ENCODE data around the gene PHF20.

Gene PHF20

DNA sequence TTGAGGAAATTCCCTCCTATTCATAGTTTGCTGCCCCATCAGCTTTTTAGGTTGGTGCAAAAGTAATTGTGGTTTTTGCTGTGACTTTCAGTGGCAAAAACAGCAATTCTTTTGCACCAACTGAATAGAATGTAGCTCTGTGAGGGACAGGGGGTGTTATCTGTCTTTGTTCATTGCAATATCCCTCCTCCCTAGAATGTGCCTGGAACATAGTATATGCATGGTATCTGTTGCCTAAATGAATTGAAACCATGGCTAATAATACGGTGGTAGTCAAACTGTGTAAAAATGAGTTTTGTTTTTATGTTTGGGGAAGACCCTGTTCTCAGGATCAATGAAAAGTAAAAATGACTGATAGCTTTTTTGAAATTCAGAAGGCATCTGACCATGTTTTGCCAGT is 137.4 kb downstream of the PHF20 start:
- Histone ChIP-seq H2BK15ac (ENCODE audit: low read length) (no peak overlapping the region), H2BK12ac (ENCODE audit: low read length) (no peak overlapping the region), H3K79me1 (ENCODE audit: low read depth, low read length) (peaks cover 5% of the 10 kb centered on the region), H3K4ac (ENCODE audit: low read length) (no peak overlapping the region), H2AK5ac (ENCODE audit: low read depth, low read length) (no peak overlapping the region), H2BK5ac (ENCODE audit: low read length) (no peak overlapping the region), H3K36me3 (replicated peaks in 1 of 2; ENCODE audit: control insufficient read depth in 2 of 2, insufficient read depth in 2 of 2, low read length in 2 of 2) (peaks cover 18 to 57% of the 10 kb centered on the region in 2 donors), H3K4me2 (ENCODE audit: insufficient read depth, low read length, poor library complexity, severe bottlenecking) (no peak overlapping the region), H3K18ac (ENCODE audit: low read length) (no peak overlapping the region), H3K23ac (ENCODE audit: low read depth, low read length, poor library complexity) (no peak overlapping the region), H4K8ac (ENCODE audit: low read depth, low read length) (no peak overlapping the region), H3K27ac (replicated peaks; ENCODE audit: low read length) (no peak overlapping the region), H4K91ac (ENCODE audit: low read depth, low read length, poor library complexity) (no peak overlapping the region), H3K14ac (ENCODE audit: low read length) (no peak overlapping the region), H3K4me1 (ENCODE audit: control insufficient read depth in 2 of 2, insufficient read depth in 1 of 2, low read depth in 1 of 2, low read length in 2 of 2) (no peaks in the 10 kb centered on the region), H3K9me3 (replicated peaks in 1 of 2; ENCODE audit: control insufficient read depth in 2 of 2, insufficient read depth in 1 of 2, low read depth in 1 of 2, low read length in 2 of 2) (peaks cover 0 to 4% of the 10 kb centered on the region in 2 donors), H3K9ac (ENCODE audit: low read depth, low read length, poor library complexity) (no peak overlapping the region), H2AFZ (ENCODE audit: low read length) (no peak overlapping the region), H2BK120ac (ENCODE audit: low read depth, low read length) (no peak overlapping the region), H3K4me3 (ENCODE audit: low read length in 2 of 2) (no peak overlapping the region), H3K27me3 (ENCODE audit: control insufficient read depth in 3 of 3, insufficient read depth in 3 of 3, low read depth in 1 of 3, low read length in 3 of 3) (no peaks in the 10 kb centered on the region)
- DNase-seq (ENCODE audit: low spot score) = no peak
- WGBS, 2 donors (ENCODE audit: extremely low coverage in 2 of 2, insufficient read length in 2 of 2, insufficient replicate concordance in 1 of 2) = no CpG with 5 or more reads among the region's 1 CpG

DNA sequence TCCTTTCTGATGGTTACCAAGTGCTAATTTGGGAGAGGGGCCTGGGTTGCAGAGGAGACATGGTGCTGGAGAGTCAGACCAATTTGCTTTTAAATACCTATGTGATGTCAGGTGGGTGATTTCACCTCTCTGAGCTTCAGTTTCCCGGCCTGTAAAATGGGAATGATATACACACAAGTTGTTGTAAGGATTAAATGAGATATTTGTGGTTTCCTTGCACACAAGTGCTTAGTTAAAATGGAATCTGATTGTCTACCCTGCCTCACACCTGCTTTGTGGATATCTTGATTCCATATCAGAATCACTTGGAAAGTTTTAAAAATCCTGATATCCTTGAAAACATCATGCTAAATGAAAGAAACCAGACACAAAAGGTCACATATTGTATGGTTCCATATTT is 138.0 kb downstream of the PHF20 start:
- Histone ChIP-seq H3K18ac (ENCODE audit: low read length) (no peak overlapping the region), H3K23ac (ENCODE audit: low read depth, low read length, poor library complexity) (no peak overlapping the region), H3K14ac (ENCODE audit: low read length) (no peak overlapping the region), H4K91ac (ENCODE audit: low read depth, low read length, poor library complexity) (no peak overlapping the region), H3K4ac (ENCODE audit: low read length) (no peak overlapping the region), H3K27me3 (ENCODE audit: control insufficient read depth in 3 of 3, insufficient read depth in 3 of 3, low read depth in 1 of 3, low read length in 3 of 3) (no peaks in the 10 kb centered on the region), H2BK12ac (ENCODE audit: low read length) (no peak overlapping the region), H2BK120ac (ENCODE audit: low read depth, low read length) (no peak overlapping the region), H2BK5ac (ENCODE audit: low read length) (no peak overlapping the region), H2BK15ac (ENCODE audit: low read length) (no peak overlapping the region), H2AFZ (ENCODE audit: low read length) (no peak overlapping the region), H3K79me1 (ENCODE audit: low read depth, low read length) (peaks cover 5% of the 10 kb centered on the region), H4K8ac (ENCODE audit: low read depth, low read length) (no peak overlapping the region), H2AK5ac (ENCODE audit: low read depth, low read length) (no peak overlapping the region), H3K9ac (ENCODE audit: low read depth, low read length, poor library complexity) (no peak overlapping the region), H3K4me3 (ENCODE audit: low read length in 2 of 2) (no peak overlapping the region), H3K9me3 (replicated peaks in 1 of 2; ENCODE audit: control insufficient read depth in 2 of 2, insufficient read depth in 1 of 2, low read depth in 1 of 2, low read length in 2 of 2) (peaks cover 0 to 4% of the 10 kb centered on the region in 2 donors), H3K36me3 (replicated peaks in 1 of 2; ENCODE audit: control insufficient read depth in 2 of 2, insufficient read depth in 2 of 2, low read length in 2 of 2) (peaks cover 19 to 64% of the 10 kb centered on the region in 2 donors), H3K4me1 (ENCODE audit: control insufficient read depth in 2 of 2, insufficient read depth in 1 of 2, low read depth in 1 of 2, low read length in 2 of 2) (no peaks in the 10 kb centered on the region), H3K4me2 (ENCODE audit: insufficient read depth, low read length, poor library complexity, severe bottlenecking) (no peak overlapping the region), H3K27ac (replicated peaks; ENCODE audit: low read length) (no peak overlapping the region)
- WGBS, 2 donors (ENCODE audit: extremely low coverage in 2 of 2, insufficient read length in 2 of 2, insufficient replicate concordance in 1 of 2) = no CpG with 5 or more reads among the region's 1 CpG
- no peak for DNase-seq (ENCODE audit: low spot score)

DNA sequence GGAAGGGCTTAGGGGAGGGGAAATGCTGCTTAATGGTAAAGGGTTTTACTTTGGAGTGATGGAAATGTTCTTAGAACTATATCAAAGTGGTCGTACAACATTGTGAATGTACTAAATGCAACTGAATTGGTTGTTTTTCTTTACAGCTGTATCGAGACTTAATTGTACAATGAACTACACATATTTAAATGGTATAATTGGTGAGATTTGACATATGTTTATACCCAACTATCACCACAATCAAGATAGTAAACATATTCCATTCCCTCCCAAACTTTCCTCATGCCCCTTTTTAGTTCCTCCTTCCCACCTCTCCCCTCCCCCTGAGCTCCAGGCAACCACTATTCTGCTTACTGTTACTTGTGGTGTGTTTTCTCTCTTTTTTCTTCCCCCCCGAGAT is 138.4 kb downstream of the PHF20 start:
- no peak overlapping the region for H3K4me2 ChIP-seq (ENCODE audit: insufficient read depth, low read length, poor library complexity, severe bottlenecking)
- H2BK5ac ChIP-seq (ENCODE audit: low read length) = no peak overlapping the region
- no peak overlapping the region for H3K14ac ChIP-seq (ENCODE audit: low read length)
- peaks cover 0 to under 1% of the 10 kb centered on the region in 2 donors for H3K9me3 ChIP-seq (replicated peaks in 1 of 2; ENCODE audit: control insufficient read depth in 2 of 2, insufficient read depth in 1 of 2, low read depth in 1 of 2, low read length in 2 of 2)
- H3K27me3 ChIP-seq (ENCODE audit: control insufficient read depth in 3 of 3, insufficient read depth in 3 of 3, low read depth in 1 of 3, low read length in 3 of 3) = no peaks in the 10 kb centered on the region
- H2AK5ac ChIP-seq (ENCODE audit: low read depth, low read length) = no peak overlapping the region
- H3K4me1 ChIP-seq (ENCODE audit: control insufficient read depth in 2 of 2, insufficient read depth in 1 of 2, low read depth in 1 of 2, low read length in 2 of 2) = no peaks in the 10 kb centered on the region
- H2BK120ac ChIP-seq (ENCODE audit: low read depth, low read length) = no peak overlapping the region
- no peak overlapping the region for H2BK15ac ChIP-seq (ENCODE audit: low read length)
- no peak overlapping the region for H3K4ac ChIP-seq (ENCODE audit: low read length)
- H3K79me1 ChIP-seq (ENCODE audit: low read depth, low read length) = peaks cover 5% of the 10 kb centered on the region
- no peak overlapping the region for H4K8ac ChIP-seq (ENCODE audit: low read depth, low read length)
- no peak overlapping the region for H2AFZ ChIP-seq (ENCODE audit: low read length)
- H3K36me3 ChIP-seq (replicated peaks in 1 of 2; ENCODE audit: control insufficient read depth in 2 of 2, insufficient read depth in 2 of 2, low read length in 2 of 2) = peaks cover 19 to 63% of the 10 kb centered on the region in 2 donors
- H3K4me3 ChIP-seq (ENCODE audit: low read length in 2 of 2) = no peak overlapping the region
- WGBS, 2 donors (ENCODE audit: extremely low coverage in 2 of 2, insufficient read length in 2 of 2, insufficient replicate concordance in 1 of 2) = no CpG with 5 or more reads among the region's 3 CpGs
- no peak overlapping the region for H3K18ac ChIP-seq (ENCODE audit: low read length)
- H3K23ac ChIP-seq (ENCODE audit: low read depth, low read length, poor library complexity) = no peak overlapping the region
- H4K91ac ChIP-seq (ENCODE audit: low read depth, low read length, poor library complexity) = no peak overlapping the region
- H3K27ac ChIP-seq (replicated peaks; ENCODE audit: low read length) = no peak overlapping the region
- H2BK12ac ChIP-seq (ENCODE audit: low read length) = no peak overlapping the region
- DNase-seq (ENCODE audit: low spot score) = no peak
- H3K9ac ChIP-seq (ENCODE audit: low read depth, low read length, poor library complexity) = no peak overlapping the region

DNA sequence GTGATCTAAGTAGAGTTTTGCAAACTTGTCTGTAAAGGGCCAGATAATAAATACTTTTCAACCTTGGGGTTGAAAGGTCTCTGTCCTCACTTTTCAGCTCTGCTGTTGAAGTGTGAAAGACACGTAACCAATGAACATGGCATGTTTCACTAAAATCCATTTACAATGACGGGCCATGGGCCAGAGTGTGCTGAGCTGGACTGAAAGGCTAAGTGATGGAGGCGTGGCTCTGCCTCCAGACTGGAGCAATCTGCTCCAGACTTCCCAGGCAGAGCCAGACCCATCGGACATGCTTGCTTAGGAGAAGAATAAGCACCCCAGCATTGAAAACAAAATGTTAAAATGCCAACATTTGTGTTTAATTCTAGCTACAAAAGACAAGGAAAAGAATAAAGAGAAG is 141.1 kb downstream of the PHF20 start:
- no peak overlapping the region for H3K9ac ChIP-seq (ENCODE audit: low read depth, low read length, poor library complexity)

More for the DNA sequence above, 141.1 kb downstream of the PHF20 start:
- Histone ChIP-seq H4K91ac (ENCODE audit: low read depth, low read length, poor library complexity) (no peak overlapping the region), H3K4me3 (ENCODE audit: low read length in 2 of 2) (no peak overlapping the region), H3K14ac (ENCODE audit: low read length) (no peak overlapping the region), H3K27me3 (ENCODE audit: control insufficient read depth in 3 of 3, insufficient read depth in 3 of 3, low read depth in 1 of 3, low read length in 3 of 3) (no peaks in the 10 kb centered on the region), H3K9me3 (replicated peaks in 1 of 2; ENCODE audit: control insufficient read depth in 2 of 2, insufficient read depth in 1 of 2, low read depth in 1 of 2, low read length in 2 of 2) (no peaks in the 10 kb centered on the region), H3K4me2 (ENCODE audit: insufficient read depth, low read length, poor library complexity, severe bottlenecking) (no peak overlapping the region), H2BK120ac (ENCODE audit: low read depth, low read length) (no peak overlapping the region), H2BK15ac (ENCODE audit: low read length) (no peak overlapping the region), H3K4me1 (ENCODE audit: control insufficient read depth in 2 of 2, insufficient read depth in 1 of 2, low read depth in 1 of 2, low read length in 2 of 2) (no peaks in the 10 kb centered on the region), H2BK5ac (ENCODE audit: low read length) (no peak overlapping the region), H3K36me3 (replicated peaks in 1 of 2; ENCODE audit: control insufficient read depth in 2 of 2, insufficient read depth in 2 of 2, low read length in 2 of 2) (peaks cover 26 to 65% of the 10 kb centered on the region in 2 donors), H3K18ac (ENCODE audit: low read length) (no peak overlapping the region), H2AK5ac (ENCODE audit: low read depth, low read length) (no peak overlapping the region), H2BK12ac (ENCODE audit: low read length) (no peak overlapping the region), H3K79me1 (ENCODE audit: low read depth, low read length) (peaks cover 3% of the 10 kb centered on the region), H3K23ac (ENCODE audit: low read depth, low read length, poor library complexity) (no peak overlapping the region), H3K27ac (replicated peaks; ENCODE audit: low read length) (no peak overlapping the region), H3K4ac (ENCODE audit: low read length) (no peak overlapping the region), H4K8ac (ENCODE audit: low read depth, low read length) (no peak overlapping the region), H2AFZ (ENCODE audit: low read length) (no peak overlapping the region)
- DNase-seq (ENCODE audit: low spot score) = no peak
- no CpG with 5 or more reads among the region's 4 CpGs for WGBS, 2 donors (ENCODE audit: extremely low coverage in 2 of 2, insufficient read length in 2 of 2, insufficient replicate concordance in 1 of 2)

Measured in neuronal stem cell (in vitro differentiated cells).